GM19324 (cell line): ENCODE data around the gene IFNLR1.

Experiments used
- ATAC-seq: cut with Tn5 transposase; IDR thresholded peaks from one replicate; pipeline ENCODE4 v1.9.1; 2021; ENCODE audit warnings: mild to moderate bottlenecking, moderate library complexity; ENCODE audit not compliant: unreplicated experiment, low FRiP score

The IFNLR1 gene

DNA sequence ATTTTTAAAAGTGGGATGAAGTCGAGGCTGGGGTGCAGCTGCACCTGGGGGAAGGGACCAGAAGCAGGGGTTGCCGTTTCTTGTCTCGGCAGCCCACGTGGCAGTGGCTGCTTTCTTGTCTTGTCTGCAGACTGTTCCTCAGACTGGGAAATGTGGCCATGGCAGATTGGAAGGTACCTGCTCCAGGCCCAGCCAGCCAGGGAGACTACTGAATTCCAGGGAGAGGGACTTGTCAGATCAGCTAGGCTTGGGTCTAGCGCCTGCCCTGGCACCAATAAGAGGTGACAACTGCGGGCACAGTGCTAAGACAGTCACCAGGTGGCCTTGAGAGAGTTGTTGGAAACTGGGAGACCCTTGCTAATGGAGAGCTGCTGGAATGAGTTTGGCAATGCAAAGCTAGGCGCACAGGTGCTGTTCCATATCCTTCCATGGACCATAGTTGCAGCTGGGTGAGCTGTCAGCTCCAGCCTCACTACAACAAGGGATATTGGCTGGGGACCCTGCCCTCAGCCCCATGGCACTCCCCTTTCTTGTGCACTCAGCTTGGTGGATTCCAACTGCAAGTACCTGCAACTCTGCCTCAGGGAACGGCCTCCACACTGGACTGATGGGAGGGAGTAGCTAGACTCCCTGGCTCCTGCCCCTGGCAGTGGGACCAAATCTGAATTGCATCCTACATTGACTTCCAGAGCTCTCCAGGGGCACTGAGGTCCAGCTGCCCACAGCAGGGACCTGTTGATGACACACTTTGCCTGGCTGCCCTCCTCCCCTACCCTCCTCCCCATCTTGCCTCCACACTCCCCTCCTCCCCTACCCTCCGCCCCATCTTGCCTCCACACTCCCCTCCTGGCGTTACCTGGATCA lies 34.2 kb downstream of the IFNLR1 start:
- no peak for ATAC-seq

DNA sequence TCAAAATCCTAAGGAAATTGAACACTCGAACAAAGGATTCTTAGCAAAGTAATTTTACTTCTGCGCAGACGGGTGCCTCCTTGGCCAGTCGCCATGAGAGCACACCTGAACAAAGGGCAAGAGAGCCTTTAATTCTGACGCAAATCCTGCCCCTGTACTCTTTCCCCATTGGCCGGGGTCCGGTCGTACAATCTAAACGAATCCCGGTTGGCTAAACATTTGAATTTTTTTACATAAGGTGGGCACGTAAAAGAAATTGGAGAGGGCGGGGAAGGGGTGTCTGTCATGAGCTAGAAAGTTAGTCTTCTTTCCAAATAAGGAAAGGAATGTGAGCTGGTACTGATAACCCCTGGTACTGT lies 35.9 kb downstream of the IFNLR1 start:
- ATAC-seq = no peak

DNA sequence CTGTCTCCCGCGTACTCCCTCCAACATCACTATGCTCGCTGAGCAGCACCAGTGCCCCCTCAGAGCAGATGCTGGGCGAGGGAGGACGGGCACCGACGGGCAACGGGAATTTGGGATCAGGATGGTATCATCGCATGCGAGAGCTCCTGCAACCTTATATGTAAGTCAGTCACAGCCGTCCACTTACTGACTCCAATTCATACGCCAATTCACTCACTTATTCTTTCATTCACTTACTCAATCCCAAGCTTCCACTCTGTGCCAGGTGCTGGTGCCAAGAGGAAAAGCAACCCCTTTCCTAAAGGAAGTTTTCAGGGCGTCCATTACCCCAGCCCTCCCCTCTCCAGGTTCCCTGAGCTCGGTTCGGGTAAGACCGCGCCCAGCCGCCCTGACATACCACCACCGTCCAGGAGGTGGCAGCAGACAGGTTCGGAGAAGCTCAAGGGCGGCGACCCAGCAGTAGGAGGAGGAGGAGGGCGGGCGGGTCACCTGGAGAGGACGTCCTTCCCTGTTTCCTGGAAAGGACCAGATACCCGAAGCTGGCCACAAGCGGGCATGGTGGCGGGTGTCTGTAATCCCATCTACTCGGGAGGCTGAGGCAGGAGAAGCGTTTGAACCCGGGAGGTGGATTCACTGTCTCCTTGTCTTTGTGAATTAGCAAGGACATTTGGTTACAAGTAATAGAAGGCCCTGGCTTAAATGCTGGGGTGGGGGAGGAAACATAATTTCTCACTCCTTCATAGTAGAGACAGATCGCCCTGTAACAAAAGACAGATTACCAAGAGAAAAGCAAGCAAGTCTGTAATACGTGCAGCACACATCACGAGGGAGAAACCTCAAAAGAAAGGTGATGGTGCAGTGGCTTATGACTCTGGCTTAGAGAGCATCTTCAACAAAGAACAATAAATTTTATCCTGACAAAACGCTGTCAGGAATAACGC lies 36.6 kb downstream of the IFNLR1 start:
- peak; percentile 57 for ATAC-seq

DNA sequence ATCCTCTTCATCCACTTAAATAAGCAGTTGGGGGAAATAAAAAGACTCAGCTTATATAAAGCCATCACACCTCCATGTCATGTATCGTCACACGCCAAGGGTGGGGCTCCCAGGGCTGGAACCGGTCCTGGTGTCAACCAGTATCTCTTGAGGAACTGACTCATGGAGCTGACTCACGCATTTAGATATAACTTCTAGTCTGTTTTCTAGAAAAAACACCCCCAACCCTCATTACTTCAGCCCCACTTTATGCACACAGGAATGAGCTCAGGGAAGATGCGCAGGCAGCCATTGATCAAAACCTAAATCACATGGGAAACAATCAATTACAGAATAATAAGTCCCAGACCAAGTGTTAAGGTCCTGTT lies 37.2 kb downstream of the IFNLR1 start:
- ATAC-seq = no peak

DNA sequence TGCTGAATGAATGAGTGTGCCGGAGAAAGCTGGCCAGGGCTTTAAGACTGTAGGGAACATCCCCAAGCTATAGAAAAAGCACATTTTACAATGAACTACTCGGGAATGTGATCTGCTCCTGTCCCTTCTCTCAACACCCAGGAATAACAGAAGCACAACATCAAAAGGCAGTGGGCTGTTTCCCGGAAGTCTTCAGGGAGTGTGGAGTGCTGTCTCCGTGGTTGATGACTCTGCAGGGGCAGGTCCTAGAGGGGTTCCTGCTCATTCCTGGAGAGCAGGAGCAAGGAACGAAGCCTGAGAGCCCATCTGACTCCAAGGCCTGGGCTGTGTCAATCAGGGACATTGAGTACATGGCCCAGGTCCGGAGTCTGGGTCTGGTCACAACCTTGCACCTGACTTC lies 39.3 kb downstream of the IFNLR1 start:
- no peak for ATAC-seq

DNA sequence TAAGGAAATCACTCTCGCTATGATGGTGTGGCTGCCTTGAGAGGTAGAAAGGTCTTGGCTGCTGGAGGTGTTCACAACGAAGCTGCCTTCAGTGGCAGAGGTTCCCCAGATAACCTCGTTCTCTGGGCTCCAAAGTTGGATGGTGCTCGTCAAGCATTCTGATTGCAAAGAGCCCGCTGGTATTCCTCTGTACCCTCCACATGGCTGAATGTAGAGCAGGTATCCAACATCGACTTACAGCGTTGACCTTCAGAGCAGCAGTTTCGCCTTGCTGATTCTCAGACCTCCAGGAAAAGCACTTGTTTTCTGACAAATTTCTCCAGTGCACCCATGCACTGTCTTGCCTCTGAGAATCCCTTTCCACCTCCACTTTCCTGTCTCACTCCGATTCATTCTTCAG lies 39.9 kb downstream of the IFNLR1 start:
- no peak for ATAC-seq

DNA sequence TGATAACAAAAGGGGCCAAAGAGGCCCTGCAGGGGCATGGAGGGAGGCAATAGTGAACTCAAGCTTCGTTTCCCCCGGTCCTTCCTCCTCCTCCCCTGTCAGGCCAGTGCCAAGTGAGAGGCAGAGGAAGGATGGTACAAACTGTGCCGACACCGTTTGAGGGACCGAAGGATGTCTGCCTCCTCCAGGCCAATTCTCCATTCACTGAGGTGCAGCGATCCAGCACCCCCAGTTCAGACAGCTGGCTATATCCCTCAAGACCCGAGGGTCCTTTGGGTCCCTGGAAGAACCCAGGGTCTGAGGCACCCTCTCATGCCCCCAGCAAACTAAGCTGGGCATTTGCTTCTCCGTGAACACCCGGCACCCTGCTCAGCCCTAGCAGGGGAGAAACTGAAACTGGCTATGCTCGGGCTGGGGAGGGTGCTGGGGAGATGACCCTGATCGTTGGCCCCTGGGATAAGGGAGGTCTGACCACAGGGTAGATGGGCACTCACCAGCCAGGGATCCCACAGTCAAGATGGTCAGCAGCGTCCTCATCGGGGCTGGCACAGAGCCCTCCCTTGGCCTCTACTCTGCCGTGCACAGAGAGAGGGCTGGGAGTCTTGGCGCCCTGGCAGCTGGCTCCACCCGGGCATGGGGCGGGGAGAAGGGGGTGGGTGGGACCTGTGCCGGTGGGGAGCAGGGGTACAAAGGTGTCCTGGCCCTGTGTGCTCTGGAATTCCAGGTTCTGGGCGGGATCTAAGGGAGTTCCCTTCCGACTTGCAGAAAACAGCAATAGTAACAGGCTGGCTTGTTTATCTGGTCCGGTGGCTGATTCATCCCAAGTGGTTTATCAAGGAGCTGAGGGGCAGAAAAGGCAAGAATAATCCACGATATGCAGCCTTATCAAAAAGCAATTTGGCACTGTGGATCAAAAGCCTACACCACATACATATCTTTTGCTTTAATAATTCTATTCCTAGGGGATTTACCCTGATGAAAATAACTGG lies 44.2 kb downstream of the IFNLR1 start, which contains the start of gene IL22RA1:
Gene IL22RA1, minus strand, starts transcription at position 595 of the 989 bp plus-strand sequence. Its CDS starts 58 bp downstream, at position 537.
- no peak for ATAC-seq

DNA sequence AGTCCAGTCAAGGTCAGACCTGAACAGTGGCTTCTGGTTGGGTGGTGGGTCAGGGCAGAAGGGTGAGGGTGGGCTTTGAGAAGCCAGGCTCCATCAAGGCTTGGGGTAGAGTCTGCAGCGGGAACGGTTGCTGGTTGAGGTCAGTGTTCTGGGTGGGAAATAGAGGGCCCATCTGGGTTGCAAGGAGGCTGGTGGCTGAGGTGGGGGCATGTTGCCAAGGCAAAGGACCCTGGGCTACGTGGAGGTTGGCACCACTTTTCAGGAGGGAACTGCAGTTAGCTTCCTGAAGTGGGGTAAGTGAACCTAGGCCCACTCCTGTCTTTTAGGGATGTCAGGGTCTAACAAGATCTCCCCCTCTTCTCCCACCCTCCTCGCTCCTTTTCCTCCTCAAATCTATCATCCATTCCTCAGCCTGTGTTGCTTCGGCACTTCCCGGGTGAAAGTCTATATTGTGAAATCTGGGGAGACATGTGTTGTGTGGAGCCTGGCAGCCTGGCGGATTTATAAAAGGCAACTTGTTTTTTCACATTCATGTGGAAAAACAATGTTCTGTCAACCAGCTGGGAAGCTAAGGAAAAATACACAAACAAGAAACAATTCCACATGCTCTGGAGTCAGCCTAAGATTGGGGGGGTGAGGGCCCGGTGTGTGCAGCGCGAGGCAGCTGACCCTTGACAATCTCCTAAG lies 45.6 kb downstream of the IFNLR1 start:
- ATAC-seq = no peak

DNA sequence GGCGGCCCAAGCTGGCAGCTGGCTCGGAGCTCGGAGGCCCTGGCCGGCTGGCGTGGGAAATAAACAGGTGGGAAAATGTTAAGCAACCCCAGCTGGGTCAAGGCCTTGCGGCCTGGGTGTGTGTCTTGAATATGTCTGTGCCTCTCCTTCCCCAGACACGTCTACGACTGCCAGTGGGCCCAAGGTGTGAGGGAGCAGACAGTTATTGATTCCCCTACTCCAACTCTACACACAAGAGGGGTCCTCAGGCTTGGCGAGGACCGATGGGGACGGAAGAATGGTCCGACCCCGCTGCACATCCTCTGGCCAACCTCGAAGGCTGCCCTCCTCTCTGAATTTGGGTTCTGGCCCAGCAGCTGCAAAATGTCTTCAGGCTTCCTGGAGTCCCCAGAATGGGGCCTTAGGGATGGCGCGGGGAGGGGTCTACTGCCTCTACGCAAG lies 46.3 kb downstream of the IFNLR1 start:
- ATAC-seq = no peak

DNA sequence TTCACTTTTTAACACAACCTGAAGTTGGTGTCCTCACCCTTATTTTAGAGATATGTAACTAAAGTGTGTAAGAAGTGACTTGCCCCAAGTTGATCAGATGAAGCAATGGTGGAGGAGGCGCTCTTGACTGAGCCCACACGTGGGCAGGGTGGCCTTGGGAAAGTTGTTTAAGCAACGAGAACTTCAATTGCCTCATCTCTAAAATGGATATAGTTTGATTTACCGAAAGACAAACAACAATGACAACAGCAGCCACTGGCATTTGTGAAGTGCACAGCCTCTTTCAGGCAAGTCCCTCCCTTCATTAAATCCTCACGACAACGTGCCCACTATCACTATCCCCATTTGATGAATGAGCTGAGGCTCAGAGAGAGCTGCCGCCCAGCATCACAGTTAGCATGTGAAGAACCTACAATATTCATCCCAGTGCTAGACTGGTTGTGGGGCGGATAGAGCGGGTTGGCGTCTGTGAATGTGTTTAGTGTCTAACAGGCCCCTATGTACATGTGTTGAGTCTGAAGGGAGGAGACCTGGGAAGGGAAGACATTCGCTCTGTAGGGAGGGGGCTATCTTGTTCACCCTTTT lies 47.2 kb downstream of the IFNLR1 start:
- no peak for ATAC-seq

DNA sequence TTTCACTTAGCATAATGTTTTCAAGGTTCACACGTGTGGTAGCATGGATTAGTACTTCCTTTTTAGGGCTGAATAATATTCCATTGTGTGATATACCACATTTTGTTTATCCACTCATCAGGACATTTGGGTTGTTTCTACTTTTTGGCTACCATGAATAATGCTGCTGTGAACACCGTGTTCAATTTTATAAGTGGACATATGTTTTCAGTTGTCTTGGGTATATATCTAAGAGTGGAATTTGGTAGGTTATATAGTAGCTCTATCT lies 47.9 kb downstream of the IFNLR1 start:
- ATAC-seq = no peak

DNA sequence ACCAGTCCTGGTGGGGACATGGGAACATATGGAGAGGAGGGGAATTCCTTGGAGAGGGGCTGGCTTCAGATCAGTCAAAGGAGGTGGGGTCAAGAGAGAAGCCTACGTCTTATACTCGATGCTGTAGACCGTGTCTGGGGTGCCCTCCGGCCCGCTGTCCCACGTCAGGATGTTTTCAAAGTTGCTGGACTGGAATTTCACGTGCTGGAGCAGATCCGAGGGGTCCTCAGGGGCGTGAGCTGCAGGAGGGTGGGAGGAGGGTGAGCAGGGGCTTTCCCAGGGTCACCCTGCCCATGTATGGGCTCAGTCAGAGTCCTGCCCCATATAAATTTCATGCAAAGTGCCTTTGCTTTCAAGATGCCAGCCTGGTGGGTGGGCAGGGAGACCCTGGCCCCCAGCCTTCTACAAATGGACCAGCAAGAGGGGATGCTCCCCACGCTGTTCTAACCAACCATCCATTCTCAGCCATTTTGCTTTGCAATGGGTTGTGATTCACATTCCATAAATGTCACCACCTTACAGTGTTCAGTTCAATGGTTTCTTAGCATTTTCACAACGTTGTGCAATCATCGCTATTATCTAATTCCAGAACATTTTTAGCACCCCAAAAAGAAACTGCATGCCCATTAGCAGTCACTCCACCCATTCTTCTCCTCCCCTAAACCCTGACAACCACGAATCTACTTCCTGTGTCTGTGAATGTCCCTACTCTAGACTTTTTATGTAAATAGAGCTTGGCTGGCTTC lies 48.4 kb downstream of the IFNLR1 start:
- no peak for ATAC-seq

DNA sequence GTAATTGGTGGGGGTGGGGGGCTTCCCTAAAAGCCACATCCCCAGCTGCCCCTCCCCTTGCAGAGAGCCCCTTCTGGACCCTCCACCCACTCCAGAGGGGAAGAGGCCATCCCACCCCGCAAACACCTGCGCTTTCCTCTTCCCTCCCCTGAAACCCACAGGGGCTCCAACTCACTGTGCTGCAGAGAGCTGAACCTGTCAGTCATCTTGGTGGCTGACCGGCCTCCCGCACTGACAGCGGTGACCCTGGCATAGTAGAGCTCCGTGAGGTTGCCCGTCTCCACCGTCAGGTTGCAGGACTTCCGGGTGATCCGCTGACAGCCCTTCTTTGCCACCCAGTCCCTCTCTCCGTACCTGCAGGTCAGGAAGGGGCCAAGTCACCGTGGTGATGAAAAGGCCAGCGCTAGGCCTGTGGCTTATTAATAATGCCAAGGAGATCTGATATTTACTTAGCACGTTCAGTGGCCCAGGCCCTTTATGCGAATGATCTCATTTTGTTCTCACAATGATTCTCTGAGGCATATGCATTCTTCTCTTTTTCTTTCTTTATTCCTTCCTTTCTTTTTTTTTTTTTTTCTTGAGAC lies 50.0 kb downstream of the IFNLR1 start:
- no peak for ATAC-seq

DNA sequence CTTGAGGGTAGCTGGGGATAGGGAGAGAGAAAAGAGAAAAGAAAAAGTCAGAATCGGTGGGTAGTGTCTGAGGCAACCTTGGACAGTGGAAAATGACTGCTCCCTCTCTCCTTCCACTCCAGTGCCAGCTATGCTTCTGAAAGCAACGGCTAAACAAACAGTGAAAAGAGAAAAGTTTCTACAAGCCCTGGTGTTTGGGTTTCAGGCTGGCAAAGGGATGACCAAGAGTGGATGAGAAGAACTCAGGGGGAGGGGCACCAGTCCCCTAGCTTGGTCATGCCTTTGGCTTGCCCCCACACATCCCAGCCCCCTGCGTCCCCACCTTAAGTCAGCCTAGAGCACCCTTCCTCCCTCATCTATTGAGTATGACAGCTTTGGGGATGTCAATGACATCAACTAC lies 52.7 kb downstream of the IFNLR1 start:
- no peak for ATAC-seq

DNA sequence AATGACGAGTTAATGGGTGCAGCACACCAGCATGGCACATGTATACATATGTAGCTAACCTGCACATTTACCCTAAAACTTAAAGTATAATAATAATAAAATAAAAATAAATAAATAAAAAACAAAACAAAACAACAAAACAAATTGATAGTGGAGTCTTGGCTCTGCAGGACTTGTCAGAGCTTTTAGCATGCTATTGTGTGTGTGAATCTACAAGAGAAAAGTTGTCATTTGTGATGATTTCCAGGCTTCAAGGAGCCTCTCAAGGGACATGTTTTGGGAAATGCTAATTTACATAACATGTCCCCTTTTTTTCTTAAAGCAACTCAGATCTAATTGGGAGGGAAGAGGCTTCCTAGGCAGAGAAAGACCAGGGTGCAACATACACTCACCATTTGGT lies 53.3 kb downstream of the IFNLR1 start:
- no peak for ATAC-seq

DNA sequence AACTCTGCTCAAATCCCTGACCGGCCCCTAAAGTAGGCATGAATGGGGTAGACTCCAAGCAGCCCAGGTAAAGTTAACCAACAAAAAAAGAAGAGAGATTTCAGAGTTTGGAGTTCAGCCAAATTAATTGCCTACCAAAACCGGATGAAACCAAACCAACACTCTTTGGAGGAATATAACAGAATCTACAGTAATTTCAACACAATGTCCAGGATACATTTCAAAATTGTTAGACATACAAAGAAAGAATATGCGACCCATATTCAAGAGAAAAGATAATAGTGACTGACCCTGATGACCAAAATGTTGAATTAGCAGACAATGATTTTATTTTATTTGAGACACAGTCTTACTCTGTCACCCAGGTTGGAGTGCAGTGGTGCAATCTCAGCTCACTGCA lies 56.7 kb downstream of the IFNLR1 start:
- ATAC-seq = no peak

DNA sequence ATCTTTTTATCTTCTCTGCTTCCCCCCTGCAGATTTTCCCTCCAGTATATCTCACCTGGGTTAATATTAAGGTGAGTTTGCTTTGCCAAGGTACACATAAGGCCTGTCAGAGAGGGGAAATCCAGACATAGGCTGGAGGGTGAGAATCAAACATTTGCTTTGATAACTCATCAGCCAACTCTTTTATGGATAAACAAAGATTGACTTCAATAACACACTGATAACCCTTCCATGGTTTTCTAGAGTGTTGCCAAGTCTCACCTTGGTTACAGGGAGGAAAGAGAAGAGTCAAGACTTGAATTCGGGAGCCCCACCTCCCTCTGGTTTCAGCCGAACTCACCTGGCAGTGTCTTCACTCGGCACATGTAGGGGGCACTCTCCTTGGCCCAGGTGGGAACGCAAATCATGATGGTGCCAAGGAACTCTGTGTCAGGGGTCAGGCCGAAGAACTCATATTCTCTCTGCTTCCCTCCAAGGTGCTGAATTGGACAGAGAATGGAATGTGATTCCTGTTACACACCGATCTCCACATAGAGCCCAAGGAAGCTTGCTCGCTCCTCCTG lies 59.2 kb downstream of the IFNLR1 start:
- ATAC-seq = no peak

DNA sequence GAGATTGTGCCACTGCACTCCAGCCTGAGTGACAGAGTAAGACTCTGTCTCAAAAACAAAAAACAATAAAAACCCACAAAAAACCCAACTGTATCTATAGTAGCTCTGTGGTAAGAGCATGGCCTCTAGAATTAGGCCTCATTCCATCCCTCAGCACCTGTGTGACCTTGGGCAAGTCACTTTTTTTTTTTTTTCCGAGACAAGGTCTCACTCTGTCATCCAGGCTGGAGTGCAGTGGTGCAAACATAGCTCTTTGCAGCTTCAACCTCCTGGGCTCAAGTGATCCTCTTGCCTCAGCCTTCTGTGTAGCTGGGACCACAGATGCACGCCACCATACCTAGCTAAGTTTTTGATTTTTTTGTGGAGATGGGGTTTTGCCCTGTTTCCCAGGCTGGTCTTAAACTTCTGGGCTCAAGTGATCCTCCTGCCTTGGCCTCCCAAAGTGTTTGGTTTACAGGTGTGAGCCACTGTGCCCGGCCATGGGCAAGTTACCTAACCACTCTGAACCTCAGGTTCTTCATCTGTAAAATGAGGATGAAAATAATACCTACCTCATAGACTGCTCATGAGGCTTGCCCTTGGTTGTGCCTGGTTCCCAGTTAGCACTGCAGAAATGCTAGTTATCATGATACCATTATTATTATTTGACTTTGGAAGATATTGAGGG lies 59.8 kb downstream of the IFNLR1 start:
- ATAC-seq = no peak
